ENCODE results near the gene EIF4E3. TPM values are rescaled to one million over a fixed set of nuclear protein-coding genes. Genes with fewer than 3 reads are reported as not detected.

The EIF4E3 gene
- total RNA-seq, 2 experiments from 2014 or later = 56.5 to 59.4 TPM

DNA sequence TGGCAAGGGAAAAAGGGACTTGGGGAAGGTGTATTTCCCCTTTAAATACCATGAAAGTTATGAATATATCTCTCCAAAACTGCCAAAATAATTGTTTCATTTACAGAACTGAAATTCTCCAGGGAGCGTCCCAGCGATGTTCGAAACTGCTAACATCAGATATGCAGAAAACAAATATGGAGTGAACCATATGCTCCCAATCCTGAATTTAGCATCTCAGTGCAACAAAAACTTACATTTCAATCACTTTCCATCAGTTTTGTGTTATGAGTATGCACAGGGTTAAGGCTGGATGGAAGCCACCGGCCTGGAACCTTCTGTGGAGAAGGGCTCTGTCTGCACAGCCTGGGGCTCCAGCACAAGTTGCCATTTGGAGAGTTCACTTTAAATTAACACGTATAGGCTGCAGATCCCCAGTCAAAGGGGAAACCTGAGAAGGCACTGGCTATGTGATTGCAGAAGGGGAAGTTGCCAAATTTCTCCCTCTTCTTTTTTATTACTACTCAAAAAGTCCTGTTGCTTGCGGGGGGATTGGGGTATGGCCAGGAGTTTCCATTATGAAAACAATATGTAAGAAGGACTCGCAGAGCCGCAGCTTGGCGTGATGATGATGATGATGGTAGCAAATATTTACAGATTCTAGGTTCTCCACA, 84.7 kb downstream of the EIF4E3 start:
- ChIA-PET POLR2A (no interaction called here), CTCF (no interaction called here)
- ATAC-seq = no peak
- Mint-ChIP-seq H3K9me3 (ENCODE audit: insufficient read depth) (no peaks in the 10 kb centered on the region), H3K4me3 (no peak overlapping the region), H3K4me1 (ENCODE audit: low read depth) (no peaks in the 10 kb centered on the region), H3K36me3 (ENCODE audit: low read depth) (no peaks in the 10 kb centered on the region), H3K27ac (no peak overlapping the region), H3K27me3 (ENCODE audit: low read depth) (no peaks in the 10 kb centered on the region)
- no peak for DNase-seq

DNA sequence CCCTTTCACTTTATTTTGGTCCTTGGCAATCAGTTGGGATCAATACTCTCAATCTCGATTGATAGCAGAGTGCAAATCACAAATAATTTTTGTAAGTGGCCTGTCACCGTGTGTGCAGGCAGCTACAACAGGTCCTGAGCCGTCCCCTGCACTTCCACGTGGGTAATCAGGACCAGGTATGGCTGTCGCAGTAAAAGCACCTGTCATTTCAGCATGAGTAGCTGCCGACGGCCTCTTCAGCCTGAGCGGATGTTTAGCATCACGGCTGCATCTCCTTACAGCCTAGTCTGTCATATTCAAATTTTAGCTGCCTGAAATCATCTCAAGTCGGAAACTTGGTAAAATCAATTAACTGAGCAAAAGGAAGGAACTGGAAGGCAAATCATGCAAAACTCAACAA, 88.7 kb downstream of the EIF4E3 start:
- no peaks in the 10 kb centered on the region for H3K4me1 Mint-ChIP-seq (ENCODE audit: low read depth)
- no peaks in the 10 kb centered on the region for H3K9me3 Mint-ChIP-seq (ENCODE audit: insufficient read depth)
- no peak for ATAC-seq
- no peaks in the 10 kb centered on the region for H3K27me3 Mint-ChIP-seq (ENCODE audit: low read depth)
- H3K4me3 Mint-ChIP-seq = no peak overlapping the region
- no peak for DNase-seq
- no peak overlapping the region for H3K27ac Mint-ChIP-seq
- H3K36me3 Mint-ChIP-seq (ENCODE audit: low read depth) = no peaks in the 10 kb centered on the region
- ChIA-PET POLR2A (no interaction called here), CTCF (no interaction called here)

DNA sequence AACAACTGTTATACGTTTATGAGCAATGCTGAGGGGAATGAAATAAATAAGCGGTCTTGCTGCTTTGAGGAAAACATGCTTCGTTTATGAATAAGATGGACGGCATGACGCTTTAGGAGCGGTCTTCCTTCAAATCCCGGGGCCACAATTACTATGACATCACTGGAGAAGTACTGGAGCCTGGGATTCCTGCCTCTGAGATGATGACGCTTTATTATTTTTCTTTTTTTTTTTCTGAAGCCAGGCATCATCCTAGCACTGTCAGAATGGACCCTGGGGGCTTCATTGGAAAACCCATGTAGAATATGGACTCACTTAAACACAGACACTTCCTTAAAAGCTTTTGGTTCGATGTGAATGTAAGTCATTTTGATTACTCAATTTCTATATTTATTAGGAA, 89.2 kb downstream of the EIF4E3 start:
- ChIA-PET POLR2A (no interaction called here), CTCF (no interaction called here)
- no peaks in the 10 kb centered on the region for H3K9me3 Mint-ChIP-seq (ENCODE audit: insufficient read depth)
- DNase-seq = no peak
- no peak for ATAC-seq
- H3K4me3 Mint-ChIP-seq = no peak overlapping the region
- H3K4me1 Mint-ChIP-seq (ENCODE audit: low read depth) = no peaks in the 10 kb centered on the region
- H3K27me3 Mint-ChIP-seq (ENCODE audit: low read depth) = no peaks in the 10 kb centered on the region
- H3K36me3 Mint-ChIP-seq (ENCODE audit: low read depth) = no peaks in the 10 kb centered on the region
- no peak overlapping the region for H3K27ac Mint-ChIP-seq

DNA sequence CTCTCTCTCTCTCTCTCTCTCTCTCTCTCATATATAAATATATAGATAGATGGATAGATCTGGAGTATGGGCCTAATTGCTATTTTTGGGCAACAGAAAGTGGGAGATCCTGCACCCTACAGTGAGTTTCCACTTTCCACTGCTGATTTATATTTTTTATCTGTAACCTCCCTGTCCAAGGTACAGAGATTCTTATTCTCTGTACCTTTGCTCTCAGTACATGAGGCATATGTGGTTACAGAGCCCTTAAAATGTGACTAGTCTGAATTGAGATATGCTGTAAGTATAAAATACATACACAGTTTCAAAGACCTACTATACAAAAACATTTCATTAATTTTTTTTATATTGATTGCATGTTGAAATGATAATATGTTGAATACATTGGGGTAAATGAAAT, 90.5 kb downstream of the EIF4E3 start:
- no peaks in the 10 kb centered on the region for H3K9me3 Mint-ChIP-seq (ENCODE audit: insufficient read depth)
- ATAC-seq = no peak

DNA sequence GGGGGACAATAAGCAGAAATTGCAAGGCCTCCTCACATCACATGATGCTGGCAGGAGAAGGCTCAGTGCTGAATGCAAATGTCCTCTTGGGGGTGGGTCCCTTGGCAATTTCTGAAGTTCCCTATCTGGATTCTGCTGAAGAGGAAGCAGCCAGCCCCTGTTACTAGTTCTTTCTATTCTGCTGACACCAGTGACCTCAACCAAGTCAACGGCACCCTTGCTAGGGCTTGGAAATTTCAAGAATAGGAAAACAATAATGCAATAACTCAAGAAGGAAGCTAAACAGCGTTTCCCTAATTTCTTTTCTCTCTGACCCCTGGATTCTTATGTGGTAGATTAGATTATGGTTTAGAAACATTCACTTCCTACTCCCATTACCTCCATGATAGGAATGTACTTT, 95.5 kb downstream of the EIF4E3 start:
- Mint-ChIP-seq H3K36me3 (ENCODE audit: low read depth) (no peaks in the 10 kb centered on the region), H3K4me1 (ENCODE audit: low read depth) (no peaks in the 10 kb centered on the region), H3K27ac (no peak overlapping the region), H3K4me3 (no peak overlapping the region), H3K27me3 (ENCODE audit: low read depth) (no peaks in the 10 kb centered on the region), H3K9me3 (ENCODE audit: insufficient read depth) (no peaks in the 10 kb centered on the region)
- ChIA-PET CTCF (no interaction called here), POLR2A (no interaction called here)
- no peak for DNase-seq
- ATAC-seq = no peak

More for the DNA sequence above, 90.5 kb downstream of the EIF4E3 start:
- H3K36me3 Mint-ChIP-seq (ENCODE audit: low read depth) = no peaks in the 10 kb centered on the region
- H3K4me1 Mint-ChIP-seq (ENCODE audit: low read depth) = no peaks in the 10 kb centered on the region
- ChIA-PET CTCF (no interaction called here), POLR2A (no interaction called here)
- no peak for DNase-seq
- H3K4me3 Mint-ChIP-seq = no peak overlapping the region
- H3K27ac Mint-ChIP-seq = no peak overlapping the region
- H3K27me3 Mint-ChIP-seq (ENCODE audit: low read depth) = no peaks in the 10 kb centered on the region

DNA sequence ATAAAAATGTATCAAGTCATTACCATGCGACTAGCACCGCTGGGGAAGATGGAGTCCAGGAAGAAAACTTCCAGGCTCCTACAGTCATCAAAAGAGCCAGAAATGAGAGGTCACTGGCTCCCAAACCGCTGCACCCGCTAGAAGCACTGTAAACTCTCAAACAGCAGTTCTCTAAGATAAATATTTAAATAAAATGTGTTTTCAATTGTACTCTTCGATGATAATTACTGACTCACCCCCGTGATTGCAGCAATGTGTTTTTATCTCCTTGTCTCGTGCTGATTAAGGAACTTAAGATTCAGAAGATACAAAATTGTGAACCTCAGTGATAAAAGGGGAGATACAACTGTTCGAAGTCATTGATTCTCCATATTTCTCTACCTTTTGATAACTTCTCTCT, 95.9 kb downstream of the EIF4E3 start:
- Mint-ChIP-seq H3K36me3 (ENCODE audit: low read depth) (no peaks in the 10 kb centered on the region), H3K4me1 (ENCODE audit: low read depth) (no peaks in the 10 kb centered on the region), H3K9me3 (ENCODE audit: insufficient read depth) (no peaks in the 10 kb centered on the region), H3K27me3 (ENCODE audit: low read depth) (no peaks in the 10 kb centered on the region), H3K4me3 (no peak overlapping the region), H3K27ac (no peak overlapping the region)
- ATAC-seq = no peak
- DNase-seq = no peak
- CTCF ChIA-PET = no interaction called here
- POLR2A ChIA-PET = no interaction called here

DNA sequence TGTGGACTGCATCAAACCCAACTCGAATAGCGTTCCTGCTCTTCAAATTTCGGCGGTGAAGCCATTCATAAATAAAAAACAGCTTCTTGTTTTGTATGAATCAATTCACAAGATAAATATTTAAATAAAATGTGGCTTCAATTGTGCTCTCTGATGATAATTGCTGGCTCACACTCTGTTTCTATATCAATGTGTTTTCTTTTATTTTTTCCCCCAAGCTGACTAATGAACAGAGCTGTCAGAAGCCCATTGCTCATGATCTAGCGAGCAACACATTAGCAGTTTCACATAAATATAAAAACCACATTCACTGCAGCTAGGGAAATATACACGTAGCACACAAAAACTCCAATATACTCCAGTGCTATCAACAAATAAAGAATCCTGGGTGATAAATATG, 96.7 kb downstream of the EIF4E3 start:
- CTCF ChIA-PET = no interaction called here

DNA sequence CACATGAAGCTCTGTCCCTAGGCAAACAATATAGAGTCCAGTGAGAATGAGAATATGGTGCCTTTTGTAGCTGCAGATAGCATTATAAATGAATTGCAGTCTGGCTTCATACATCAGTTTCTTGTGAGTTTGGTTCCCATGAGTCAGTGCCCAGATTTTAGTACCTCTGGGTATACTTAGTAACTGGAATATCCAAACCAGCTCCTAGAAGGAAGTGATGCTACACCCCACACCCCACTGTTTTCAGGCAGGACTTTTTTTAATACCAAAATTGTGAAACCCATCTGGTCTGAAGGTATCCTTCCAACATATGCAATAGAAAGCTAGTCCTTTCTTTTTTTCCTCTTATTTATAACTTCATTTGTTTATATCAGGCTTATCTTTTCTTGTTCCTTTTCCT, 99.5 kb downstream of the EIF4E3 start:
- Mint-ChIP-seq H3K4me3 (no peak overlapping the region), H3K27me3 (ENCODE audit: low read depth) (no peaks in the 10 kb centered on the region), H3K36me3 (ENCODE audit: low read depth) (no peaks in the 10 kb centered on the region), H3K27ac (no peak overlapping the region), H3K4me1 (ENCODE audit: low read depth) (no peaks in the 10 kb centered on the region), H3K9me3 (ENCODE audit: insufficient read depth) (no peaks in the 10 kb centered on the region)
- ATAC-seq (no peak), DNase-seq (no peak)
- ChIA-PET POLR2A (no interaction called here), CTCF (no interaction called here)

More for the DNA sequence above, 96.7 kb downstream of the EIF4E3 start:
- no peak for DNase-seq
- ATAC-seq = no peak
- POLR2A ChIA-PET = interaction anchor here (0.5 kb wide), 1 partner anchor 339 kb away, joined by 3 read pairs; no protein-coding TSS in a partner anchor
- no peaks in the 10 kb centered on the region for H3K36me3 Mint-ChIP-seq (ENCODE audit: low read depth)
- no peaks in the 10 kb centered on the region for H3K4me1 Mint-ChIP-seq (ENCODE audit: low read depth)
- no peak overlapping the region for H3K27ac Mint-ChIP-seq
- H3K9me3 Mint-ChIP-seq (ENCODE audit: insufficient read depth) = no peaks in the 10 kb centered on the region
- H3K27me3 Mint-ChIP-seq (ENCODE audit: low read depth) = no peaks in the 10 kb centered on the region
- H3K4me3 Mint-ChIP-seq = no peak overlapping the region

Other genes with a start within 250 kb of the EIF4E3 start
- gene FOXP1, start 141.7 kb downstream of the EIF4E3 start, total RNA-seq = 100 to 1,000 TPM; 120 to 122 TPM
- gene GPR27, start 28.5 kb upstream of the EIF4E3 start, total RNA-seq = under 1 TPM; 0.37 to 0.40 TPM
- under 1 TPM; 0.23 to 0.24 TPM for gene PROK2, start 59.7 kb upstream of the EIF4E3 start, total RNA-seq

Data from activated CD8-positive, alpha-beta T cell treated with anti-CD3 and anti-CD28 coated beads, Interleukin-2, amount 10 ng/mL, durations not matched to agents 7 days and 5 days (primary cell).